Skin epidermis (tissue), 12 donors: ENCODE data around the gene RPL26.

Experiments
- H3K27ac ChIP-seq, 21 experiments: fragments of 200-600 bp; sonication (generic) in 11 of 21; one replicate each; pipeline ENCODE4 v1.5.0; 2020; ENCODE audit warnings: mild to moderate bottlenecking in 3 of 21, inconsistent platforms in 2 of 21, moderate library complexity in 2 of 21
- H3K4me3 ChIP-seq, 7 experiments: fragments of 200-600 bp; sonication (generic) in 2 of 7; one replicate each; pipeline ENCODE4 v1.5.0; 2020; ENCODE audit warnings: inconsistent platforms in 2 of 7, mild to moderate bottlenecking in 2 of 7, moderate library complexity in 1 of 7

RPL26 gene

DNA sequence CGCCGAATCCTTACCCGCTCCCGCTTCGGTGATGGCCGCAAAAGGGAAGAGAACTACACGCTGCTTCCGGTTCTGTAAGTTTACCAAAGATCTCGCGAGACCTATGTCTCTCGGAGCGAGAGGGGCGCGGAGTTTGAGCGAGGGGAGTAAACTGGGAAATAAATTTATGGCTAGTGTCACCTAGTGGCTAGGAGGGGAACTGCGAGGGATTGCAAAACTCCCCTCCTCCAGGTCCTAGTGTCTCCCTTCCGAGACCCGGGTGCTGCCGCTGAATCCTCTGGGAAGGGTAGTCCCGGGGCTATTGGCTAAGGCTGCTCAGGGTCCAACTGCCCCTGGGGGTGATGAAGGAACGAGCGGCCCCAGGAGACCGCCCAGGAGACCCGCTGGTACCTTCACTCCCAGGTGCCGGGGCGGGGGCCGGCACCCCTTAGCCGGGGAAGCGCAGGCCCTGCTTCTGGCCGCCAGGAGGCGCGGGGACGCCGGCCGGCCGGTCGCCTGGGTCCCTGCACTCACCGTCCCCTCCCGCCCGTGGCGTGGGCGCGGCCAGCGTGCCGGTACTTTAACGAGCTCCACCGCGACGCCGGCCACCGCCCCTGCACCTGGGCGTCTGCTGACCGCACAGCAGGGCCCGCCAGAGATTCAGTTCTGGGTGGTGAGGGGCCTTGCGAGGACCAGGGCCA is at the start of gene RPL26:
Gene RPL26 (minus strand): TSS at position 51 of the 680 bp plus-strand sequence. CDS start 883 bp downstream, outside the sequence.
- Histone ChIP-seq H3K27ac (peak within 1 kb of the TSS; percentile 61 to 95 (median 86)), H3K4me3 (peak within 1 kb of the TSS; percentile 52 to 74 (median 60))

DNA sequence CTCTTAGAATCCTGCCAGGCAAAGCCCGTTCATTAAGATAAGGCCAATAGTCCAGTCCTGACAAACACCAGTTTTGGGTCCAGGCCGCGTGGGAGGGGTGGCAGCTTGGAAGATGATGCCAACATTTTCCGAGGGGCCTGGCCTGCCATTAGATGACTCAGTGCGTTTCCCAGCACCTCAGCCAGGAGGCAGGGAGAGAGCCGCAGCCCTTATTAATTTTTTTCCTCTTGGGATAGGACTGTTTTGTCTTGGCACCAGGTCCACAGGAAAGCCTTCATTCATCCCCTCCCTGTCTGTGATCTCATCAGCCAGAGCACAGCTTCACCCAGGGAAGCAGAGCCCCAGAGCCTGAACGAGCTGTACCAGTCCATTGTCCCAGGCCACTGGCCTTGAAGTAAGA is 48.0 kb upstream of the RPL26 start:
- Histone ChIP-seq H3K27ac (peak overlapping the region in 18 of 21 experiments; percentile 18 to 89 (median 73)), H3K4me3 (no peak overlapping the region)

DNA sequence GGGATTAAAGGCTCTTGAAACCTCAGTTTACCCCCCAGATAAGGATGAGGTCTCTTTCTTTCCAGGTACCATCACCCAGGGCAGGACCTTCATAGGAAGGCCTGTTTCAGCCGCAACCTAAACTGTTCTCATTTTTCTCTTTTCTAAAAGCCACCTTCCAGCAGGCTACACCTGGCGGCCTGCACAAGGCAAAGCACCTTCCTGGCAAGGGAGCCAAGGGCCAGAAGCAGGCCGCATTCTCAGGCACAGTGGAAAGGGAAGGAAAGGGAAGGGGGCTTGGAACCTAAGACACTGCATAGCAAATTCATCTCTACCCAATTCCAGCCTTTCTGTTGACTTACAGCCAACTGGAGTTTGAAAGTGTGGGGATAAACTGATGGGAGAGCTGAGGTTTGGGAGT is 43.8 kb upstream of the RPL26 start:
- peak overlapping the region in 13 of 21 experiments; percentile 3 to 85 (median 38) for H3K27ac ChIP-seq
- no peak overlapping the region for H3K4me3 ChIP-seq

DNA sequence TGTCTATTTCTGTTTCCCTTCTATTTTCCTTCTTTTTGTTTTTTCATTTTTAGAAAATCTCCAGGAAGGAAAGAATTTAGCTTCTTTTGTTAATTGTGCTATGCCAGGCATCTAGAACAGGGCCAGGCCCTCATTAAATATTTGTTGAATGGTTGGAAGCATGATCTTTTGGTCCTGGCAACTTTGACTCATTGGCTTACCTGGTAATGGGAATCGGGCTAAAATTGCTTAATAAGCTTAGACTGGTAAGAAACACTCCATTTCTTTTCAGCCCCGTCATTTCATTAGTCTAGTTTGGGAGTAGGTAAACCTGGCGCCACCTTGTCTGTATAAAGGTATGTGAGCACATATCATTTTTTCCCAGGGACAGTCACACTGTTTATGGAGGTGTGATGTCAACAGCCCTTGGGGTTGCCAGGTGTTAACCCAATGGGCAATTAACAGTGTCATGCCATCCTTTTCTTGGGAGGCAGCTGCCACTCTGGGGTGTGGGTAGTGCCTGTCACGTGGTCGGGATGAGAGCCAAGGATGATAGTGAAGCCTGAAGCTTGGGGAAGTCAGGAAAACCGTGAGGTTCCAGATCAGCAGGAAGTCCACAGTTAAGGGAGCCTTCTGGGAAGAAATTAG is 43.2 kb upstream of the RPL26 start:
- H3K27ac ChIP-seq: peak overlapping the region in 14 of 21 experiments; percentile 19 to 89 (median 56)

DNA sequence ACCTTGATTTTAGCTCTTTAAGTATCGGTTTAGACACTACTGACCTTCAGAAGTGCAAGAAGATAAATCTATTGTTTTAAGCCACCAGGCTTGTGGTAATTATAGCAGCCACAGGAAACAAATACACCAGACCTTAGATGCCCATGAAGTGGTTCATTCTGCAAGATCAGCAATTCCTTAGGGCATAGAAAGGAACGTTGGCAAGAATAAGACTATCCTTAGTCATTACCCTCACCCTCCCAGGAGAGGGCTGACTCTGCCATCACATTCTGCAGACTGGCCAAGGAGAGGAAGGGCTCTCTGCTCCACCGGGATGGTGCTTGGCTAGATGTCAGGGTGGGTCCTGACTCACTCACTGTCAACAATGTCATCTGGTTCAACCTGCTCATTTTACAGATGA is 38.6 kb upstream of the RPL26 start:
- H3K27ac ChIP-seq: peak overlapping the region in 8 of 21 experiments; percentile 0 to 76 (median 52)
- H3K4me3 ChIP-seq: no peak overlapping the region

More for the DNA sequence above, 43.2 kb upstream of the RPL26 start:
- no peak overlapping the region for H3K4me3 ChIP-seq

DNA sequence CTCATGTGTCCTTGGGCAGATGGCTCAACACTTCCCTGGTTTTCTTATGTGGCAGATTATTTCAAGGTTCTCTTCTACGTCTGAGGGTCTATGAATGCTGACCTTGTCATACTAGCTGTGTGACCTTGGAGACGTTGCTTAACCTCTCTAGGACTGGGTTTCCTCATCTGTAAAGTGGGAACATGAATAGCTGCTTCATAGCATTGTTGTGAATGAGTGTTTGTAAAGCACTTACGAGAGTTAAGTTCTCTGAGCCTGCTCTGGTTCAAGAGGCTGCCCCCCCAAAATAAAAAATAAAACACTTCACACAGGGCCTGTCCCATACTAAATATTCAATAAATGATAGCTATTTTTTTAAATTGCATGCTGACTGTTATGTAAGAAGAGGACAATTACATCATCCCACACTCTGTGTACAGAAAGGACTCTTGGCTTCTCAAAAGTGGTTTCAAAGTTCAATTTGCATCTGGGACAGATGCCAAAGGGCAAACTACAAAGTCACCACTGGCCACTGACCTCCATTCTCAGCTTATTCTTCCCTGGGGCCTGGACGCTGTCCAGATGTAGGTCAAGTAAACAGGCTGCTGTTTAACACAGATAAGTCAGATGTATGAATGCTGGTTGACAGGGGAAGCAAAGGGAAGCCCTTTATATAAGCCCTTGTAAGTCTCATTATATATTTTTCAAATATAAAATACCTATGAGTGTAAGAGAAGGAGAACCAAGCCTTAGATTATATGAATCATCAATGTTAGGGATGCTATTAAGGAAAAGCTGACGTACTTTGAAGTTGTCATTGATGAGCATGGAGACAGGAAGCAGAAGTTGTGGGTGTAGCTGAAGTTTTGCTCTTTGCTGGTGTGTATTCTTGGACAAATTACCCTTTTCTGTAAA is 37.3 kb upstream of the RPL26 start:
- Histone ChIP-seq H3K27ac (peak overlapping the region in 14 of 21 experiments; percentile 4 to 76 (median 54)), H3K4me3 (no peak overlapping the region)

DNA sequence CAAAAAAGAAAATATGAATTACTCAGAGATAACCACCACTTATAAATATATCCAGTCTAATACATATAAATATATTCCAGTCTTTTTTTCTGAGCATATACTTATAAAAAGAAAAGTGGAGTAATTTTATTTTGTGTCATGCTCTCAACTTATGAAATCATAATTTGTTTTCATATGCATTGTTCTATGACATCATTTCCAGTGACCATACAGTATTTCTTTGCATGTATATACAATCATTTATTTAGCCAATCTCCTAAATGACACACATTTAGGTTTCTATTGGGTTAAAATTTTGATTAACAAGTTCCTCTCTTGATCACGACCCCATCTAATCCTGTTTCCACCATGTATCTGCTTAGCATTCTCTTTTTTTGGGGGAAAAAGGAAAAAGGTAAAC is 36.3 kb upstream of the RPL26 start:
- no peak overlapping the region for H3K4me3 ChIP-seq
- peak overlapping the region in 5 of 21 experiments; percentile 10 to 74 (median 65) for H3K27ac ChIP-seq

DNA sequence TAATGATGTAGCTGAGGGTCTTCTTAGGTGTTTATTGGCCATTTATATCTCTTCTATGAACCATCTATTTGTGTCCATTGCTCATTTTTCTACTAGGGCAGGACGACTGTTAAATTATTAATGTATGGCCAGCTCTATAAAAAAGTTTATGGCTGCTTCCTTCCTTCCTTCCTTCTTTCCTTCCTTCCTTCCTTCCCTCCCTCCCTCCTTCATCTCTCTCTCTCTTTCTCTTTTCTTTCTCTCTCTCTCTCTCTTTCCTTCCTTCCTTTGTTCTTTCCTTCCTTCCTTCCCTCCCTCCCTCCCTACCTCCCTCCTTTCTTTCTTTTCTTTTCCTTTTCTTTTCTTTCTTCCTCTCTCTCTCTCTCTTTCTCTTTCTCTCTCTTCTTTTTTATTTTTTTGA is 35.5 kb upstream of the RPL26 start:
- peak overlapping the region in 16 of 21 experiments; percentile 1 to 79 (median 58) for H3K27ac ChIP-seq
- no peak overlapping the region for H3K4me3 ChIP-seq

DNA sequence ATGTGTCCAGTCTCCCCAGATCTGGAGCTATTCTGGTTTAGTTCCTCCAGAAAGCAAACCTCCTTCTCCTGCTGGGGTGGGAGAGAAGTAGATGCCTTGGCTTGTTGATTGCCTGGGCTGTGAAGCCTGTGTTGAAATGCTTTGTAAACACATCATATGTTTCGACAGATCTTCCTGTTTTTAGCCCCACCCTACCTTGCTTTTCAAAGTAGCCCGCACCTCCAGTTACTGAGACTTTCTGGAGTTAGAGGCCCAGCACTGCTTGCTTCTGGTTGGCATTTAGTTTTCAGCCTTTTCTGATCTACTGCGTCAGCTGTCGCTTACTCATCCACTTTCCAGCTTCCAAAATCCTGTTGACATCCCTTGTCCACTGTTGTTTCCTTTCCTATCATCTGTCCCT is 34.8 kb upstream of the RPL26 start:
- no peak overlapping the region for H3K4me3 ChIP-seq
- H3K27ac ChIP-seq: peak overlapping the region in 17 of 21 experiments; percentile 23 to 79 (median 65)

DNA sequence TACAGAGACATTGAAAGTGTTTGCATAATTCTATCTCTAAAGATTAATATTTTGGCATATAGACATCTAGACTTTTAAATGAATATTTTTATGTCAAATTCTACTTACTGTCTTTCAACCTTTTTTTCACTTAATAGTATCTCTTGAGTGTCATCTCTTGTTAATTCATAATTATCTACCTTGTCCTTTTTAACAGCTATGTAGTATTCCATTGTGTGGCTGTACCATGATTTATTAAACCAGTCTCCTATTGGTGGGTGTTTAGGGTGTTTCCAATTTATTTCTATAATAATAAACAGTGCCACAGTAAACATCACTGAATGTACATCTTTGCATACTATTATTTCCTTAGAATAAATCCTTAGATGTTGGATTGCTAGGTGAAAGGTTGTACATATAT is 30.9 kb upstream of the RPL26 start:
- Histone ChIP-seq H3K27ac (peak overlapping the region in 4 of 21 experiments; percentile 19 to 76 (median 40)), H3K4me3 (peak overlapping the region in 2 of 7 experiments; percentile 8 to 14)

DNA sequence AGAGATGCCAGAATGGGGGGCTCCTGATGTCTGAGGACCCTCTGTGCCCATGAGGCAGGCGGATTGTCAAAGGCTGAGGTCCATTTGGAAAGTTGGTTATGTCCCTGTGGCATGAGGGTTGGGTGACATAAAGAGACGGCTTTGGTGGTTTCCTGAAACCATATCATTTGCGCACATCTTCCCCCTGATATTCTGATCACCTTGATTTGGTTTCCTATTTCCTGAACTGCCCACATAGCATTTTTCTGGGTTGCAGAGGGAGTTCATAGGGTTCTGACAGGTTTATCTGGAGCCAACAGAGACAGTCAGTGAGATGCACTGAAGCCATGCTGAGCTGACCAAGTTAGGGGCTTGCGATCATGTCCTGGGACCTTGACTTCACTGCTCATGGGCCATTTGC is 30.3 kb upstream of the RPL26 start:
- H3K4me3 ChIP-seq: peak overlapping the region in 2 of 7 experiments; percentile 14 to 22
- H3K27ac ChIP-seq: peak overlapping the region in 16 of 21 experiments; percentile 10 to 76 (median 54)

DNA sequence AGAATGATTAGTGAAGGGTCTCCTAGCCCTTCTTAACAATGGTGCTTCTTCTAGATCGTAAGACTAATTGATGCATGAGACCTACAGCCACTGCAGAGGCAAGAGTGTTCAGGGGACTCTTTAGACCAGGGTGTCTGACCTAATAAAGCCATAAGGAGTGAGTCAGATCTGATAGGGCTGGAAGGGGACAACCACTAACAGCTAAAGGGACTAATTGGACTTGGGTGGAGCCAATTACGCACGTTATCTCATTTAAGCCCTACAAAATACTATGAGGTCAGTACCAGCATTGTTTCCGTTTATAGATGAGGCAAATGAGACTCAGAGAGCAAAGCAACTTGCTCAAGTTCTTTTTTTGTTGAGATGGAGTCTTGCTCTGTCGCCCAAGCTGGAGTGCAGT is 29.1 kb upstream of the RPL26 start:
- Histone ChIP-seq H3K27ac (peak overlapping the region in 10 of 21 experiments; percentile 0 to 76 (median 51)), H3K4me3 (no peak overlapping the region)

DNA sequence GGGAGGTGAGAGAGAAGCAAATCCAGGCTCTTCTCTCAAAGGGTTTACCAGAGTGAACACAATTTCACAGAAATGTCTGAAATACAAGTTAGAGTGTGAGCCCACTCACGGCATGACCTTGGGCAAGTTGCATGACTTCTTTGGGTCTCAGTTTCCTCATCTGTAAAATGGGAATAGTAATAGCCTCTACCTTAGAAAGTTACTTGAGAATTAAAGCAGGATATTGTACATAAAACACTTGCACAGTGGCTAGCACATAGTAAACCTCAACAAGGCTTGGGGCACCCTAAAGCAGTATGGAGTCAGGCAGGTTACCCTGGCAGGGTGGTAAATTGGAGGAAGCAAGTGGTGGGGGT is 27.9 kb upstream of the RPL26 start:
- no peak overlapping the region for H3K4me3 ChIP-seq
- H3K27ac ChIP-seq: peak overlapping the region in 10 of 21 experiments; percentile 2 to 65 (median 38)

DNA sequence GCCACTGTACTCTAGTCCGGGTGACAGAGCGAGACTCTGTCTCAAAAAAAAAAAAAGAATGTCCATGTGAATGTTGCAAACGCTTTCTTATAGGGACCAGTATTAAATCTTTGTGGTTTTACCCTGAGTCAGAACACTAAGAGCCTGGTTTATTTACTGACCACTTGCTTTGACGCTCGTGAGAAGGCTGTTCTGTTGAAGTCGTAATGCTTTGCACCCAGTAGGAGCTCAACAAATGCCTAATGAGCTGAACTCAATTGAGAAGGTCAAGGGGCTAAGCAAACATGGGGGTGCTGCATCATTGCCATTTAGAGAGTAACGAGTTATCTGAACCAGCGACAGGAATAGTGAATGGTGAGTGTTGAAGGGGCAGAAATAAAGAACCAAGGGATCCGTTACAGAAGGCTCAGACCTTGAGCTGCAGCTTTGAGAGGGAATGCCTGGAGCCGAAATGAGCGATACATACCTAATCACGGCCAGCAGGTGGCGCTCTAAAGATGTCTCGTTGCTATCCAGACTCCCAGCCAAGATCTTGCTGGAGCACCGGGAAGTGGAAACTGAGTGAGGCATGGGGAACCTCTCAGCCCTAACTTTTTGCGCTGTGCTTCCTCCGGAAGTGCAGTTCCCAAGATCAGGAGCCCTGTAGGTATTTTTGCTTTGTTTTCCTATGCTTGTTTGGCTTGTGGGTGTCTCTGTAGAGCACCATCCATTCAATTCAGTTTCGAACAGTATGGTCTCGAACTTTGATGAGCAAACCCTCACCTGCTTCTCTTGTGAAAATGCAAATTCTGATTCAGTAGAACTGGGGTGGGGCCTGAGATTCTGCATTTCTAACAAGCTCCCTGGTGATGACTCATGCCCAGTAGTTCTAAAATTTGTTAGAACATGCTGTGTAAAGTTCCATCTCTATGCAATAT is 27.2 kb upstream of the RPL26 start:
- H3K27ac ChIP-seq: peak overlapping the region in 11 of 21 experiments; percentile 2 to 65 (median 27)
- H3K4me3 ChIP-seq: no peak overlapping the region

DNA sequence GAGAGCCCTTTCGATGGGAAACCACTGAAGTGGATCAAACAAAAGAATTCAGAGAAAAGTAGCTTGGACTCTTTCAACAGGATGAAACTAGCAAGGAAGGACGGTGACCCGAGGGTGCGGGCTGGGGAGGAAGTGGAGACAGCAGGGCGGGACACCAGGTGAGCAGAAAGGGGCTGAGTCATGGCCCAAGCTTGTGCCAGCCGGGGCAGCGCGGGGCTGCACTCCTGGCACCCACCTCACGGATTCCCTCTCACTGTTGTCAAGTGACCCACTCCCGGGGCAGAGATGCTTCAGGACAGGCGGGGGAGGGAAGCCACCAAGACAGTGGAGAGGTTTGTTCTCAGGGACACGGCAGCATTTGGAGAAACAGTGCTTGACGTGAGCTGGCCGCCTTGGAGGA is 25.4 kb upstream of the RPL26 start:
- Histone ChIP-seq H3K27ac (peak overlapping the region in 7 of 21 experiments; percentile 0 to 69 (median 31)), H3K4me3 (peak overlapping the region in 1 of 7 experiments; percentile 11)

DNA sequence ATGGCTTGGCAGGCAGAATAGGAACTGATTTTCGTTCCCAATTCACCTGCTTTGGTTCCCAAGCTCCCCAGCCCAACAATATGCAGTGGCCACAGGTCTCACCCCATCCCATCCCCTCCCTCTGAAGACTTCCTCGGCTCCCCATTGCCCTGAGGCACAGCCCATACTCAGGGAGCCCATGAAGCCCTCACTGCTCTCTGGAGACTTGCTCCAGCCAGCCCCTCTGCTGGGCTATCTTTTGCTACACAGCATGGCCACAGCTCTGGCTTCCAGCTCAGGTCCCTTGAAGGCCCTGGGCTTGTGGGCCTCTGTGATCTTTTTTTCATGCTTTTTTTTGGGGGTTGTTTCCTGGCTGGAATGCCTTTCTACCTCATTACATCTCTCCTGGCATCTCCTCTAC is 23.2 kb upstream of the RPL26 start:
- no peak overlapping the region for H3K4me3 ChIP-seq
- H3K27ac ChIP-seq: no peak overlapping the region

DNA sequence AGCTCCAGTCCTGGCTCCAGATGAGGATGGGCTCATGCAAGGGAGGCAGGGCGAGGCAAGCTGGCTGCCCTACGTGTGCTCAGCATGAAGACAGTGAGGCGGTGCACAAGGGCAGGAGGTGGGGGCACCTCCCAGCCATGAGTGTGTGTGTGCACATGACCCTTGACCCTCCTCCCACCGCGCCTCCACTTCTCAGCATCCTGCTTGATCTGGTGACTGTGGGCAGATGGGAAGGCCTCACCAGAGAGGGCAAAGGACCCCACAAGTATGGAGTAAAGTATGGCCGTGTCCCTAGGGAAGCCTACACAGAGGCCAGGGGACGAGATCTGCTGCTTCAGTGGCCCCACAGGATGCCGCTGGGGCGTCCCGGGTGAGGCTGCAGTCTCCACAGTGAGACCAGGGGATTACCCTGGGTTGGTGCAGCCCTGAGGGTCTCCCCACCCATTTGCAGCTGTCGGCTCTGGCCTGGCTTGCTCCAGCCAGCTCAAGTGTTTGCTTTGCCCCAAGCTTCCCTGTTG is 22.6 kb upstream of the RPL26 start:
- Histone ChIP-seq H3K4me3 (no peak overlapping the region), H3K27ac (no peak overlapping the region)

DNA sequence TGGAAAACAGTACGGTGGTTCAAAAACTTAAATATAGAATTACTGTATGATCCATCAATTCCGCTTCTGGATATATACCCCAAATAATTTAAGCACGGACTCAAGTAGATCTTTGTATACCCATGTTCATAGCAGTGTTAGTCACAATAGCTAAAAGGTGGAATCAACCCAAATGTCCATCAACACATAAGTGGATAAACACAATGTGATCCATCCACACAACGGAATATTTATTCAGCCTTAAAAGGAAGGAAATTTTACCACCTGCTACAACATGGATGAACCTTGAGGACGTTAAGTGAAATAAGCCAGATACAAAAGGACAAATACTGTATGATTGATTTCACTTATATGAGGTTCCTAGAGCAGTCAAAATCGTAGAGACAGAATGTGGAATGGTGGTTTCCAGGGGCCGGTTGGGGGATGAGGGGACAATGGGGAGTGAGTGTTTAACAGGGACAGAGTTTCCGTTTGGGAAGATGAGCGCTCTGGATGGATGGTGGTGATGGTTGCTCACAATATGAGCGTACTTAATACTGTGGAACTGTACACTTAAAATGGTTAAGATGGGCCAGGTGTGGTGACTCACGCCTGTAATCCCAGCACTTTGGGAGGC is 20.0 kb upstream of the RPL26 start:
- no peak overlapping the region for H3K4me3 ChIP-seq
- H3K27ac ChIP-seq: no peak overlapping the region
